Right lobe of liver (tissue), 6 donors: ENCODE data around the gene CACYBP. TPM values are rescaled to one million over a fixed set of nuclear protein-coding genes. Genes with fewer than 3 reads are reported as not detected.

Experiments used
- ATAC-seq, 4 donors: fragments of 200-7000 bp; cut with Tn5 transposase; one replicate each; pipeline ENCODE4 v1.9.1; 2020; ENCODE audit warnings: mild to moderate bottlenecking in 4 of 4, moderate library complexity in 4 of 4
- DNase-seq, 3 donors: peaks; one replicate each; pipeline ENCODE4 v3.0.0-alpha.2; 2020
- H3K27ac ChIP-seq, 3 donors: fragments of 200-600 bp; one replicate each; pipeline ENCODE4 v1.8.0; 2022
- H3K27me3 ChIP-seq, 2 donors: fragments of 200-600 bp; one replicate each; pipeline ENCODE4 v1.8.0; 2022
- H3K36me3 ChIP-seq, 4 donors: fragments of 200-600 bp; sonication (generic) in 1 of 4; one replicate each; pipeline versions ENCODE4 v1.5.1 to v1.8.0; 2017 to 2022; ENCODE audit warnings: control low read depth in 1 of 4
- H3K4me1 ChIP-seq, 4 donors: fragments of 200-600 bp; sonication (generic) in 1 of 4; one replicate each; pipeline versions ENCODE4 v1.5.1 to v1.8.0; 2017 to 2022; ENCODE audit warnings: control low read depth in 1 of 4
- H3K4me3 ChIP-seq, 3 donors: fragments of 200-600 bp; one replicate each; pipeline ENCODE4 v1.8.0; 2022
- H3K9me3 ChIP-seq, 4 donors: fragments of 200-600 bp; sonication (generic) in 1 of 4; one replicate each; pipeline versions ENCODE4 v1.5.1 to v1.8.0; 2017 to 2022; ENCODE audit warnings: control low read depth in 1 of 4
- POLR2A ChIP-seq: fragments of 450-650 bp; IDR thresholded peaks from one replicate; pipeline ENCODE4 v1.6.1; 2017; ENCODE audit warnings: antibody characterized with exemption, mild to moderate bottlenecking
- WGBS: methylation state at CpG from one replicate; pipeline ENCODE4 v1.1.6; 2018; ENCODE audit warnings: low coverage, low lambda C conversion rate; ENCODE audit not compliant: insufficient coverage; ENCODE audit errors: missing lambda C conversion rate; 5-methylcytosine and 5-hydroxymethylcytosine counted together
- intact Hi-C, 2 donors: fragments of 100-400 bp; cut with DNase I; formaldehyde crosslinking; loops; one replicate each; pipeline versions ENCODE4 v1.11.2 to v1.14.1; 2022
- total RNA-seq, 6 experiments: library from RNA; depleted of rRNA in 2 of 6; stranded (reverse); fragments of >200 nt in 2 of 6; fragmentation: NEBNext Ultra II Directional in 3 of 6; extraction: Animal tissue kit (Norgen Biotek cat#: 25700) in 3 of 6; gene quantifications; one replicate each; pipeline versions ENCODE4 v1.1.0 to v1.2.4, GENCODE V29; 2016 to 2023
- TF ChIP-seq, protein P1 (sequence below), 4 donors: fragments of 200-600 bp in 3 of 4; fragments of 450-650 bp in 1 of 4; IDR thresholded peaks; one replicate each; pipeline versions ENCODE4 v1.5.1 to v1.8.0; 2016 to 2022; ENCODE audit warnings: antibody characterized with exemption in 4 of 4, mild to moderate bottlenecking in 2 of 4
- donor health status: DM: no; HTN: yes; CAD: no.
- donor health status: DM: no; HTN: no; CAD: no.
- donor health status: DM: no; HTN: no; CAD: no.
- donor health status: DM: no; HTN: yes; CAD: no.
- donor health status: DM: no; HTN: yes; CAD: no.

Gene CACYBP
- total RNA-seq, 6 experiments from 2014 or later, result 20.3 to 60.0 (median 31.2) TPM

DNA sequence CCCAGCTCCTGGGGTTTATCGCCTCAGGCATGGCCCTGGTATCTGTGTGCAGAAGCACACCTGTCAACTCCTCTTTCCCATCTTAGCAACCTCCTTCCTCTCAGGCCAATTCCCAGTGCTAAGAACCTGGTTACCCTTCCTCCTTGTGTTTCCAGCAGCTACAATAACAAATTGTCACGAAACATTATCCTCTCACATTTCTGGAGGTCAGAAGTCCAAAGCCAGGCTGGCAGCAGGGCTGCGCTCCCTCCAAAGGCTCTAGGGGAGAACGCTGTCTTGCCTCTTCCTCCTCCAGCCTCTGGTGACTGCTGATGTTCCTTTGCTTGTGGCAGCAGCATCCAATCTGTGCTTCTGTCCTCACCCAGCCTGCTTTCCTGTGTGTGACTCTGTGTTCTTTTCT lies 34.2 kb downstream of the CACYBP start:
- DNase-seq (no peak), ATAC-seq (no peak)
- intact Hi-C loops, result loop anchor here (10.0 kb wide), 3 partner anchors 91 to 291 kb away; no protein-coding TSS in a partner anchor
- 94% methylated on average over 2 of the region's 4 CpGs for WGBS
- H3K9me3 ChIP-seq, result no peaks in the 10 kb centered on the region
- H3K27me3 ChIP-seq, result no peaks in the 10 kb centered on the region
- H3K27ac ChIP-seq, result no peak overlapping the region
- H3K4me1 ChIP-seq, result no peaks in the 10 kb centered on the region
- no peak overlapping the region for H3K4me3 ChIP-seq
- no peaks in the 10 kb centered on the region for H3K36me3 ChIP-seq
- TF ChIP-seq, protein P1, sequence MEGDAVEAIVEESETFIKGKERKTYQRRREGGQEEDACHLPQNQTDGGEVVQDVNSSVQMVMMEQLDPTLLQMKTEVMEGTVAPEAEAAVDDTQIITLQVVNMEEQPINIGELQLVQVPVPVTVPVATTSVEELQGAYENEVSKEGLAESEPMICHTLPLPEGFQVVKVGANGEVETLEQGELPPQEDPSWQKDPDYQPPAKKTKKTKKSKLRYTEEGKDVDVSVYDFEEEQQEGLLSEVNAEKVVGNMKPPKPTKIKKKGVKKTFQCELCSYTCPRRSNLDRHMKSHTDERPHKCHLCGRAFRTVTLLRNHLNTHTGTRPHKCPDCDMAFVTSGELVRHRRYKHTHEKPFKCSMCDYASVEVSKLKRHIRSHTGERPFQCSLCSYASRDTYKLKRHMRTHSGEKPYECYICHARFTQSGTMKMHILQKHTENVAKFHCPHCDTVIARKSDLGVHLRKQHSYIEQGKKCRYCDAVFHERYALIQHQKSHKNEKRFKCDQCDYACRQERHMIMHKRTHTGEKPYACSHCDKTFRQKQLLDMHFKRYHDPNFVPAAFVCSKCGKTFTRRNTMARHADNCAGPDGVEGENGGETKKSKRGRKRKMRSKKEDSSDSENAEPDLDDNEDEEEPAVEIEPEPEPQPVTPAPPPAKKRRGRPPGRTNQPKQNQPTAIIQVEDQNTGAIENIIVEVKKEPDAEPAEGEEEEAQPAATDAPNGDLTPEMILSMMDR (IDR thresholded peaks at IDR 0.05), result no peak
- no peak for TF ChIP-seq POLR2A

DNA sequence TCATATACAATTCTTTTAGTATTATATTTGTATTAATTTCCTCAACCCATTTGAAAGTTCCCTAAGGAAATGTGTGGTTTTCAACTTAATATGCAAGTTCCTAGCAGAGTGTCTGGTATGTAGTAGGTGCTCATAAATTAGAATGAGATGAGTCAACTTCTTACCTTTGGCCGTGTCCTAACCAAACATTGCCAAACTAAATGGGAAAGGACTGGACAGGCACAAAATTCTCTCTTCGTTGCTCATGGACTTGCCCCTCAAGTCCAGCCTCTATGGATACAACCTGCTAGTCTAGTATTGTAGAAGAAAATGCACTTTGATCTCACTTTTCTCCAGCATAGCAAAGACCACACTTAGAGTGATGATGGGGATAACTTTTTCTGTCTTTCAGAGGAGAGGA lies 35.0 kb downstream of the CACYBP start:
- Histone ChIP-seq H3K27ac (no peak overlapping the region), H3K27me3 (no peaks in the 10 kb centered on the region), H3K4me3 (no peak overlapping the region), H3K36me3 (no peaks in the 10 kb centered on the region), H3K4me1 (no peaks in the 10 kb centered on the region), H3K9me3 (no peaks in the 10 kb centered on the region)
- TF ChIP-seq, protein P1 (IDR thresholded peaks at IDR 0.05), result no peak
- TF ChIP-seq POLR2A, result no peak
- WGBS, result 13% methylated on average over 2 of the region's 2 CpGs
- ATAC-seq, result peak in 1 of 4 donors; percentile 71
- DNase-seq, result no peak
- intact Hi-C loops, result loop anchor here (10.0 kb wide), 3 partner anchors 90 to 290 kb away; no protein-coding TSS in a partner anchor

DNA sequence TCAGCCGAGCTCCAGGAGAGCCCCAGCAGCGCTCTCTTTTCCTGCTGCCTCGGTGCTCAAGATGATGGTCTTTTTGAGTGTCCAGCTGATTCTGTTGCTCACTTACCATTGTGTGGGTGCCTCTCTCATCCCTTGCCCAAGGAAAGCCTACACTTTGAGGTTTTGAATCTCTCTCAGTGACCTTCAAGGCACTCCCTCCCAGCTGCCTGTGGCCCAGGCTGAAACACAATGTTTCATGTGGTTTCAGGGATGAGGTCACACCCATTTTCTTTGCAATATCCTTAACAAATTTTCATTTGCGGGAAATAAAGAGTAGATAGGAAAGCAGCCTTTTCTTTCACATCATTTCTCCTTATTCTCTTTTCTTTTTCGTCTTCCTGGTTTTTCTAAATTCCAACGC lies 36.1 kb downstream of the CACYBP start:
- Histone ChIP-seq H3K4me3 (no peak overlapping the region), H3K4me1 (no peaks in the 10 kb centered on the region), H3K27ac (no peak overlapping the region), H3K27me3 (no peaks in the 10 kb centered on the region), H3K36me3 (no peaks in the 10 kb centered on the region), H3K9me3 (no peaks in the 10 kb centered on the region)
- intact Hi-C loops, result loop anchor here (10.0 kb wide), 3 partner anchors 89 to 289 kb away; no protein-coding TSS in a partner anchor
- ATAC-seq (no peak), DNase-seq (no peak)
- TF ChIP-seq, protein P1 (IDR thresholded peaks at IDR 0.05), result no peak
- no peak for TF ChIP-seq POLR2A
- 77% methylated on average over 6 of the region's 6 CpGs for WGBS

DNA sequence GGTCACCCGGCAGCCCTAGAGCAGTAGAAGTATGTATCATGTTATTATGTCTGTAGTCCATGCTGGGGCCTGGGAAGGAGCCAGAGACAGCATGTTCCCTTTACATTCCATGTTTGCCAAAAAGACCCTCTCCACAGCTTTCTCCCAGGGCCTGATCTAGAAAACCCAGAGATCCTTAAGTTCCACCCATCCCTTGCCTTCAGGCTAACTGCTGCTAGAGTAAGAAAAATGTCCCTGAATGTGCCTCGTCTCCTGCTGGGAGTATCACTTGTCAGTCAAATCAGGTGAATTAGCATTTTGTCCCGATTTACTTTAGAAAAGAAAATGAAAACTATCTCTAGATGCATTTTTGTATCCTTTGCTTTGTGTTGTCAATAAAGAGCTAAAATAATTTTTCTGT lies 36.7 kb downstream of the CACYBP start:
- DNase-seq (no peak), ATAC-seq (no peak)
- intact Hi-C loops, result loop anchor here (10.0 kb wide), 3 partner anchors 88 to 288 kb away; no protein-coding TSS in a partner anchor
- H3K36me3 ChIP-seq, result no peaks in the 10 kb centered on the region
- whole genome bisulfite sequencing, result 68% methylated on average over 3 of the region's 3 CpGs
- no peaks in the 10 kb centered on the region for H3K9me3 ChIP-seq
- H3K27me3 ChIP-seq, result no peaks in the 10 kb centered on the region
- H3K27ac ChIP-seq, result no peak overlapping the region
- H3K4me3 ChIP-seq, result no peak overlapping the region
- TF ChIP-seq POLR2A, result no peak
- TF ChIP-seq, protein P1 (IDR thresholded peaks at IDR 0.05), result no peak
- H3K4me1 ChIP-seq, result no peaks in the 10 kb centered on the region
